Neural progenitor cell (in vitro differentiated cells): ENCODE measurements around the gene MRPL23. TPM values are rescaled to one million over a fixed set of nuclear protein-coding genes. Genes with fewer than 3 reads are reported as not detected.
A peak's percentile ranks its signal among the peaks of the same experiment; 100 is the strongest.

Experiments used
- DNase-seq: peaks from one replicate; pipeline ENCODE4 v3.0.0-alpha.2; 2016; ENCODE audit warnings: low spot score
- H2AFZ ChIP-seq: fragments of 200-600 bp; sonication (generic); replicated peaks from 2 replicates; pipeline ENCODE4 v1.6.1; 2016; ENCODE audit warnings: antibody characterized with exemption
- H3F3A ChIP-seq: fragments of 200-600 bp; sonication (generic); 2 replicates; pipeline ENCODE4 v1.6.1; 2016; ENCODE audit warnings: antibody characterized with exemption, low read depth
- H3K27ac ChIP-seq: fragments of 200-600 bp; sonication (generic); 2 replicates; pipeline ENCODE4 v1.5.1; 2016; ENCODE audit warnings: mild to moderate bottlenecking
- H3K27me3 ChIP-seq: fragments of 200-600 bp; sonication (generic); 2 replicates; pipeline ENCODE4 v1.6.1; 2016; ENCODE audit warnings: mild to moderate bottlenecking, moderate library complexity
- H3K36me3 ChIP-seq: fragments of 200-600 bp; sonication (generic); 2 replicates; pipeline ENCODE4 v1.5.1; 2016
- H3K4me1 ChIP-seq: fragments of 200-600 bp; sonication (generic); 2 replicates; pipeline ENCODE4 v1.6.1; 2016; ENCODE audit warnings: mixed run types
- H3K4me2 ChIP-seq: fragments of 200-600 bp; sonication (generic); 2 replicates; pipeline ENCODE4 v1.6.1; 2016
- H3K4me3 ChIP-seq: fragments of 200-600 bp; sonication (generic); 2 replicates; pipeline ENCODE4 v1.5.1; 2016
- H3K79me2 ChIP-seq: fragments of 200-600 bp; sonication (generic); 2 replicates; pipeline ENCODE4 v1.6.1; 2016; ENCODE audit warnings: low read depth
- H3K9ac ChIP-seq: fragments of 200-600 bp; sonication (generic); 2 replicates; pipeline ENCODE4 v1.6.1; 2016
- H3K9me3 ChIP-seq: fragments of 200-600 bp; sonication (generic); 2 replicates; pipeline ENCODE4 v1.5.1; 2016; ENCODE audit warnings: low read depth
- H4K20me1 ChIP-seq: fragments of 200-600 bp; sonication (generic); 2 replicates; pipeline ENCODE4 v1.6.1; 2016; ENCODE audit warnings: low read depth
- H3K27ac Mint-ChIP-seq: 3 replicates; pipeline ENCODE4 v1.8.0; 2021; ENCODE audit warnings: mixed read lengths
- H3K27me3 Mint-ChIP-seq: 2 replicates; pipeline ENCODE4 v1.8.0; 2022; ENCODE audit warnings: low read depth, mild to moderate bottlenecking, inconsistent platforms, moderate library complexity, mixed read lengths; ENCODE audit not compliant: insufficient read depth
- H3K36me3 Mint-ChIP-seq: 3 replicates; pipeline ENCODE4 v1.8.0; 2021; ENCODE audit warnings: mixed read lengths
- H3K4me1 Mint-ChIP-seq: 3 replicates; pipeline ENCODE4 v1.8.0; 2021; ENCODE audit warnings: mixed read lengths
- H3K4me3 Mint-ChIP-seq: 3 replicates; pipeline ENCODE4 v1.8.0; 2021; ENCODE audit warnings: mild to moderate bottlenecking, moderate library complexity, mixed read lengths
- H3K9me3 Mint-ChIP-seq: 3 replicates; pipeline ENCODE4 v1.8.0; 2020; ENCODE audit warnings: mixed read lengths
- EZH2 ChIP-seq: fragments of 200-600 bp; sonication (generic); IDR thresholded peaks from 2 replicates; pipeline ENCODE4 v1.6.1; 2017; ENCODE audit warnings: antibody characterized with exemption, mild to moderate bottlenecking, moderate library complexity
- EZH2phosphoT487 ChIP-seq: fragments of 200-600 bp; sonication (generic); IDR thresholded peaks from 2 replicates; pipeline ENCODE4 v1.6.1; 2017; ENCODE audit warnings: antibody characterized with exemption
- total RNA-seq: library from RNA; depleted of rRNA; stranded (reverse); fragments of >200 nt; gene quantifications from 2 replicates; pipeline ENCODE4 v1.2.3, GENCODE V29; 2015; ENCODE audit warnings: low replicate concordance
- TF ChIP-seq, protein P1 (sequence below): fragments of 200-600 bp; sonication (generic); IDR thresholded peaks from 2 replicates; pipeline ENCODE4 v1.5.1; 2017; ENCODE audit warnings: antibody characterized with exemption, mild to moderate bottlenecking

The MRPL23 gene
- total RNA-seq, 1 donor from 2014 or later, result 43.2 TPM

GRCh38 chr11:1931341-1932104, 15.6 kb upstream of the MRPL23 start:
- peaks cover 13% of the 10 kb centered on the region for H3K4me1 Mint-ChIP-seq
- no peak overlapping the region for H3K4me3 Mint-ChIP-seq
- Histone ChIP-seq H3F3A (no peaks in the 10 kb centered on the region), H3K4me1 (peaks cover 4% of the 10 kb centered on the region), H3K4me3 (no peak overlapping the region), H3K79me2 (no peaks in the 10 kb centered on the region), H3K27me3 (no peaks in the 10 kb centered on the region), H2AFZ (peak overlapping the region; percentile 26), H4K20me1 (no peaks in the 10 kb centered on the region), H3K9me3 (no peaks in the 10 kb centered on the region), H3K36me3 (no peaks in the 10 kb centered on the region), H3K27ac (no peak overlapping the region), H3K4me2 (no peak overlapping the region), H3K9ac (no peak overlapping the region)
- no peak for TF ChIP-seq EZH2
- TF ChIP-seq EZH2phosphoT487, result no peak
- TF ChIP-seq, protein P1, sequence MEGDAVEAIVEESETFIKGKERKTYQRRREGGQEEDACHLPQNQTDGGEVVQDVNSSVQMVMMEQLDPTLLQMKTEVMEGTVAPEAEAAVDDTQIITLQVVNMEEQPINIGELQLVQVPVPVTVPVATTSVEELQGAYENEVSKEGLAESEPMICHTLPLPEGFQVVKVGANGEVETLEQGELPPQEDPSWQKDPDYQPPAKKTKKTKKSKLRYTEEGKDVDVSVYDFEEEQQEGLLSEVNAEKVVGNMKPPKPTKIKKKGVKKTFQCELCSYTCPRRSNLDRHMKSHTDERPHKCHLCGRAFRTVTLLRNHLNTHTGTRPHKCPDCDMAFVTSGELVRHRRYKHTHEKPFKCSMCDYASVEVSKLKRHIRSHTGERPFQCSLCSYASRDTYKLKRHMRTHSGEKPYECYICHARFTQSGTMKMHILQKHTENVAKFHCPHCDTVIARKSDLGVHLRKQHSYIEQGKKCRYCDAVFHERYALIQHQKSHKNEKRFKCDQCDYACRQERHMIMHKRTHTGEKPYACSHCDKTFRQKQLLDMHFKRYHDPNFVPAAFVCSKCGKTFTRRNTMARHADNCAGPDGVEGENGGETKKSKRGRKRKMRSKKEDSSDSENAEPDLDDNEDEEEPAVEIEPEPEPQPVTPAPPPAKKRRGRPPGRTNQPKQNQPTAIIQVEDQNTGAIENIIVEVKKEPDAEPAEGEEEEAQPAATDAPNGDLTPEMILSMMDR, result no peak
- no peak for DNase-seq
- H3K9me3 Mint-ChIP-seq, result no peaks in the 10 kb centered on the region
- H3K27ac Mint-ChIP-seq, result peak overlapping the region; percentile 16
- H3K36me3 Mint-ChIP-seq, result no peaks in the 10 kb centered on the region
- peaks cover 16% of the 10 kb centered on the region for H3K27me3 Mint-ChIP-seq

DNA sequence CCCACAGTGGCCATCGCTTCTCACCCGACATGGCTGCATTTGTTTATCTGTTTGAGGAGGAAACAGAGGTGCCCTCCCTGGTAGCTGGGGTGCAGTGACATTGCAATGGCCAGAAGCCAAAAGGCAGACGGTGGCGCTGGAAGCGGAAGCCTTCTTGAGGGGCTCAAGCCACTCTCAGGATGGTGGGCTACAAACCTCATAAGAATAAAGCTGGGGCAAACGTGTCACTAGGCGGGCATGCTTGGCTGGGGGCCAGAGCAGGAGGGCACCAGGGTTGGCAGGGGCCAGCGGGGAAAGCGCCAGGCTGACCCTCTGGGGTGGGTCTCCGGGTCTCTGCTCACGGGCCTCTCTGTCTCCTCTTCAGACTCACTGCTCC, 15.0 kb upstream of the MRPL23 start:
- no peaks in the 10 kb centered on the region for H3K79me2 ChIP-seq
- no peaks in the 10 kb centered on the region for H3K27me3 ChIP-seq
- peaks cover 11% of the 10 kb centered on the region for H3K4me1 Mint-ChIP-seq
- H3K4me3 ChIP-seq, result no peak overlapping the region
- peak overlapping the region; percentile 16 for H3K27ac Mint-ChIP-seq
- no peak overlapping the region for H3K4me2 ChIP-seq
- H3K9ac ChIP-seq, result no peak overlapping the region
- no peak overlapping the region for H3K27ac ChIP-seq
- no peaks in the 10 kb centered on the region for H3K36me3 Mint-ChIP-seq
- peaks cover 4% of the 10 kb centered on the region for H3K4me1 ChIP-seq
- H3K9me3 ChIP-seq, result no peaks in the 10 kb centered on the region
- H4K20me1 ChIP-seq, result no peaks in the 10 kb centered on the region
- no peak for TF ChIP-seq EZH2
- TF ChIP-seq EZH2phosphoT487, result no peak
- TF ChIP-seq, protein P1, result no peak
- H3K36me3 ChIP-seq, result no peaks in the 10 kb centered on the region
- H3K9me3 Mint-ChIP-seq, result no peaks in the 10 kb centered on the region
- peaks cover 14% of the 10 kb centered on the region for H3K27me3 Mint-ChIP-seq
- DNase-seq, result no peak
- no peak overlapping the region for H3K4me3 Mint-ChIP-seq
- H3F3A ChIP-seq, result no peaks in the 10 kb centered on the region
- peak overlapping the region; percentile 26 for H2AFZ ChIP-seq

GRCh38 chr11:1932681-1933080, 14.5 kb upstream of the MRPL23 start:
- H3K27ac ChIP-seq, result no peak overlapping the region
- peaks cover 14% of the 10 kb centered on the region for H3K27me3 Mint-ChIP-seq

More at GRCh38 chr11:1932681-1933080, 14.5 kb upstream of the MRPL23 start:
- no peak overlapping the region for H2AFZ ChIP-seq
- H3K27me3 ChIP-seq, result no peaks in the 10 kb centered on the region
- H3K4me3 Mint-ChIP-seq, result peak overlapping the region; percentile 12
- H3K36me3 Mint-ChIP-seq, result no peaks in the 10 kb centered on the region
- peaks cover 11% of the 10 kb centered on the region for H3K4me1 Mint-ChIP-seq
- no peaks in the 10 kb centered on the region for H3K79me2 ChIP-seq
- no peaks in the 10 kb centered on the region for H3K9me3 ChIP-seq
- TF ChIP-seq, protein P1, result no peak
- no peak for TF ChIP-seq EZH2
- no peak for TF ChIP-seq EZH2phosphoT487
- H3K9me3 Mint-ChIP-seq, result no peaks in the 10 kb centered on the region
- no peak overlapping the region for H3K4me3 ChIP-seq
- H3K36me3 ChIP-seq, result no peaks in the 10 kb centered on the region
- no peaks in the 10 kb centered on the region for H4K20me1 ChIP-seq
- H3K9ac ChIP-seq, result no peak overlapping the region
- no peaks in the 10 kb centered on the region for H3K4me1 ChIP-seq
- DNase-seq, result no peak
- H3F3A ChIP-seq, result no peaks in the 10 kb centered on the region
- no peak overlapping the region for H3K27ac Mint-ChIP-seq
- H3K4me2 ChIP-seq, result no peak overlapping the region
